Measurements from ENCODE around the gene CXCL12.

Gene CXCL12

DNA sequence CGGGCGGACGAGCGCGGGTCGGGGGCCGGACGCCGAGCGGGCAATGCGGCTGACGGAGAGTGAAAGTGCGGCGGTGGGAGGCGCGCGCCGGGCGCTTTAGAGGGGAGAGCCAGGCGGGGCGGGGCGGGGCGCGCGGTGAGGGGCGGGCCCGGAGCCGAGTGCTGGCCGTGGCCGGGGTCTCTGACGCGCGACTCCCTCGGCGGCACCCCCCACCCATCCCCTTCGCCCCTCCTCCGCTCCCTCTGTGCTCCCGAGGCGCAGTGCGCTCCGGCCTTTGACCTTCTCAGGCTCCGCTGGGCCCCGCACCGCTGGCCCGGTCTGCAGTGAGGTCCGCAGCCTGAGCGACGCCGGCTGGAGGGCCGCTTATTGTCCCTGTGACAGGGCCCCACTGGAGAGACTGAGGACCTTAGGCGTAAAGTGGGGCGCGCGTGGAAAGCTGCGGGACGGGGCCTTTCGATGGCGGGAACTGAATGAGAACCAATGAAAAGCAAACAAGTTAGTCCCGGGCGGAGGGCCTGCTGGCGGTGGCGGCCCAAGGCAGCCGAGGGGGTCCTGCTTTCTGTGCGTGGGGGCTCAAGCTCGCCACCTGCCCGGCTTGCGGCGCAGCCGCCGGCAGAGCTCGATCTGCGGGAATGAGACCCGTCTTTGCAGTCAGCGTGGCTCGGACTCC, at the start of gene CXCL12:
TSS of gene CXCL12 (minus strand) at position 72 of the 670 bp plus-strand sequence. CDS start 92 bp downstream, outside the sequence.
- H3K27ac ChIP-seq, result no peak within 1 kb of the TSS
- TF ChIP-seq CTCF (conservative IDR thresholded peaks at IDR 0.05), result no peak

GRCh38 chr10:44427479-44427878, 42.6 kb upstream of the CXCL12 start:
- no peak overlapping the region for H3K27ac ChIP-seq
- no peak for TF ChIP-seq CTCF (conservative IDR thresholded peaks at IDR 0.05)

DNA sequence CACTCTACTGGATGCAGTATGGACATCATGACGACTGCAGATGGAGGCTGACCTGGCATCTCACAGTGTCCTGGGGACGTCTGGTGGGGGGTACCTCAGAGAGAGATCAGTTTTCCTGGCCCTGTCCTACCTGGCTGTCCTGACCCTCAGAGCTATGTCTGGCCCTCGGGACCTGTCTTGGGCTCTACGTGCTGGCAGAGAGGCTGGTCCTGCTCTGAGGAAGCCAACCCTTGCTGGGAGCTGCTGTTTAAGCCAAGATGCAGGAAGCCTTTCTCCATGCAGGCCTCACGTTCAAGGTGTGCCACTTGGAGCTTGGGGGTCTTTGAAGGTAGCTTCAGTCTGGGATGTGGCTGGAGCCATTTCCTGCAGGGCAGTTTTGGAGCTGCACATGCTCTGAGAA, 42.1 kb upstream of the CXCL12 start:
- no peak for TF ChIP-seq CTCF (conservative IDR thresholded peaks at IDR 0.05)
- no peak overlapping the region for H3K27ac ChIP-seq

DNA sequence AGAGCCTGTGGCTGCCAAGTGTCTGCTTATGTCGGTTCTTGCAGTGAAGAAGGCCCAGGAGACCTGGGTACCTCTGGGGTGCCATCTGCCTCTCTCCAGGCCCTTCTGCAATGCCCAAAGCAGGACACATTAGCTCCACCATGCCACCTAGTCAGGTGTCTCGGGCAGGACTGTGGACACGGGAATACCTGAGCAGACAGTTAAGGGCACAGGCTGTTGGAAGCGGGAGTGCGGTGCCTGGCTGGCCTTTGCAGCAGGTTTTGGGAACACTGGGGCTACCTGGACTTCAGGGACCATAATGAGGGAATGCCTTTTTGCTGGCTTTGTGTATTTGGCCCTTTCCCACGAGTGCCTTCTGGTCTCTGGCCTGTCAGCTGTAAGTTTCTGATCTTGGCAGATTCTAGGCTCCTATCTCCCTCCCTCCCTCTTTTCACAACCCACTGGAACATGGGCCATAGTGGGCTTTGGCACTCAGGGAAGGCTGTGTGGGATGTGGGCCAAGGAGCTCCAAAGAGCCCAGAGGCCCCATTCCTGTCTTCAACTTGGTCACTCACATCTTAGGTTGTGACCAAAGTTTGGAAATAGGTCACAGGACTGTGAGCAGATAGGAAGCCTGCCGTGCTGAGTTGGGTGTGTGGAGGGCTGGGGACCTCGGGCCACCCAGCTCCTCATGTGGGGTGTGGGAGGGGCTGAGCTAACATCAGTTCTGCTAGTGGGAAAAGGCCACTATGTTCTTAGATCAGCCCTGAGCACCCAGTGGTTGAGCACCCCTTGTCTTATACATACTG, 41.5 kb upstream of the CXCL12 start:
- H3K27ac ChIP-seq, result no peak overlapping the region
- no peak for TF ChIP-seq CTCF (conservative IDR thresholded peaks at IDR 0.05)

GRCh38 chr10:44425466-44425865, 40.6 kb upstream of the CXCL12 start:
- no peak overlapping the region for H3K27ac ChIP-seq
- TF ChIP-seq CTCF (conservative IDR thresholded peaks at IDR 0.05), result no peak

- TF ChIP-seq CTCF (conservative IDR thresholded peaks at IDR 0.05), result no peak
- H3K27ac ChIP-seq, result no peak overlapping the region
Observed at GRCh38 chr10:44424957-44425356, 40.1 kb upstream of the CXCL12 start.

DNA sequence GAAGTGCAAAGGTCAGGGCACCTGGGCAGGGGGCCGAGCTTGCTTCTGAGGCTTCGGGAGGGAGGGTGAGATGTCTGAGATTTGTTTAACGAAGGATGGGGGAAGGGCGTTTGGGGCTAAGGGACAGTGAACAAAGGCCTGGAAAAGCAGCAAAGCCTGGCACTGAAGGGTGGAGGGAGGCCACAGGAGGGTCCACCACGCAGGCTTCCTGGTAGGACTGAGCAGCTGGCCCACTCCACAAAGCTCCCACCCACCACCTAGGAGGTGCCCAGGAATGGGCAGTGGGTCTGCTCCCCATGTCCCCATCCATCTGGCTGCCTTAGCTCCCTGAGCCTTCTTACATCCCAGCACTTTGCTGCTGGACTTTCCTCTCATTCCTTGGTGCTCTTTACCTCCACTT, 39.4 kb upstream of the CXCL12 start:
- H3K27ac ChIP-seq, result no peak overlapping the region
- TF ChIP-seq CTCF (conservative IDR thresholded peaks at IDR 0.05), result no peak
